Activated T-cell treated with anti-CD3 and anti-CD28 coated beads for 4 hours (primary cell): ENCODE data around the gene EHBP1.
"Not testable (repeated sequence)": the region's sequence is repeated elsewhere in the genome, so short reads cannot be mapped to it uniquely, and the experiment has no call there.

Source experiments
- DNase-seq: peaks from one replicate; pipeline ENCODE4 v3.0.0-alpha.2; 2020

Gene EHBP1

GRCh38 chr2:62736899-62737559 lies 31.5 kb downstream of the EHBP1 start:
- no peak for DNase-seq

GRCh38 chr2:62738981-62739936 lies 33.7 kb downstream of the EHBP1 start:
- no peak for DNase-seq

- DNase-seq, result no peak
Observed at GRCh38 chr2:62740221-62740620, 34.7 kb downstream of the EHBP1 start.

GRCh38 chr2:62741127-62741526 lies 35.6 kb downstream of the EHBP1 start:
- DNase-seq, result no peak

GRCh38 chr2:62741954-62742722 lies 36.6 kb downstream of the EHBP1 start:
- no peak for DNase-seq

GRCh38 chr2:62743506-62743905 lies 38.0 kb downstream of the EHBP1 start:
- no peak for DNase-seq

GRCh38 chr2:62744603-62745002 lies 39.1 kb downstream of the EHBP1 start:
- no peak for DNase-seq

- DNase-seq, result no peak
Observed at GRCh38 chr2:62745891-62746481, 40.5 kb downstream of the EHBP1 start.

GRCh38 chr2:62747169-62747568 lies 41.7 kb downstream of the EHBP1 start:
- no peak for DNase-seq

- DNase-seq, result no peak
Observed at GRCh38 chr2:62747876-62748275, 42.4 kb downstream of the EHBP1 start.

- DNase-seq, result not testable (repeated sequence)
Observed at GRCh38 chr2:62749111-62749510, 43.6 kb downstream of the EHBP1 start.

- DNase-seq, result no peak
Observed at GRCh38 chr2:62757029-62757428, 51.5 kb downstream of the EHBP1 start.

- DNase-seq, result no peak
Observed at GRCh38 chr2:62760026-62760425, 54.5 kb downstream of the EHBP1 start.

- DNase-seq, result no peak
Observed at GRCh38 chr2:62760555-62760954, 55.0 kb downstream of the EHBP1 start.

GRCh38 chr2:62765619-62766376 lies 60.3 kb downstream of the EHBP1 start:
- DNase-seq, result no peak

- no peak for DNase-seq
Observed at GRCh38 chr2:62768615-62769014, 63.1 kb downstream of the EHBP1 start.

GRCh38 chr2:62770629-62771028 lies 65.1 kb downstream of the EHBP1 start:
- no peak for DNase-seq

- no peak for DNase-seq
Observed at GRCh38 chr2:62774555-62775366, 69.2 kb downstream of the EHBP1 start.

GRCh38 chr2:62775367-62775668 lies 69.8 kb downstream of the EHBP1 start:
- no peak for DNase-seq

- DNase-seq, result no peak
Observed at GRCh38 chr2:62783679-62784078, 78.2 kb downstream of the EHBP1 start.

GRCh38 chr2:62784341-62784740 lies 78.8 kb downstream of the EHBP1 start:
- DNase-seq, result no peak

- no peak for DNase-seq
Observed at GRCh38 chr2:62785216-62785615, 79.7 kb downstream of the EHBP1 start.
